GM23338 (cell line): Measurements from ENCODE around the gene PTPRR. TPM values are rescaled to one million over a fixed set of nuclear protein-coding genes. Genes with fewer than 3 reads are reported as not detected.

Experiments
- ATAC-seq: fragments of 200-7000 bp; cut with Tn5 transposase; 3 replicates; pipeline ENCODE4 v1.9.1; 2020
- DNase-seq: peaks from one replicate; pipeline ENCODE4 v3.0.0-alpha.2; 2015; ENCODE audit warnings: low spot score
- H2AFZ ChIP-seq: fragments of 200-600 bp; sonication (generic); 2 replicates; pipeline ENCODE4 v1.8.0; 2016; ENCODE audit warnings: antibody characterized with exemption, mild to moderate bottlenecking, moderate library complexity
- H3F3A ChIP-seq: fragments of 200-600 bp; sonication (generic); replicated peaks from 2 replicates; pipeline ENCODE4 v1.8.0; 2017; ENCODE audit warnings: antibody characterized with exemption, mixed run types, low read depth
- H3K27ac ChIP-seq: fragments of 200-600 bp; sonication (generic); 2 replicates; pipeline ENCODE4 v1.6.1; 2016; ENCODE audit warnings: low read depth
- H3K27me3 ChIP-seq: fragments of 200-600 bp; sonication (generic); 2 replicates; pipeline ENCODE4 v1.8.0; 2016; ENCODE audit warnings: mild to moderate bottlenecking, mixed run types, moderate library complexity; ENCODE audit not compliant: insufficient read depth
- H3K36me3 ChIP-seq: fragments of 200-600 bp; sonication (generic); 2 replicates; pipeline ENCODE4 v1.8.0; 2016; ENCODE audit warnings: mild to moderate bottlenecking; ENCODE audit not compliant: insufficient read depth
- H3K4me1 ChIP-seq: fragments of 200-600 bp; sonication (generic); 2 replicates; pipeline ENCODE4 v1.8.0; 2016; ENCODE audit warnings: mild to moderate bottlenecking, moderate library complexity; ENCODE audit not compliant: insufficient read depth
- H3K4me2 ChIP-seq: fragments of 200-600 bp; sonication (generic); 2 replicates; pipeline ENCODE4 v1.7.1; 2017; ENCODE audit warnings: mixed run types
- H3K4me3 ChIP-seq: fragments of 200-600 bp; sonication (generic); 2 replicates; pipeline ENCODE4 v1.6.1; 2016; ENCODE audit warnings: mixed run types
- H3K79me2 ChIP-seq: fragments of 200-600 bp; sonication (generic); replicated peaks from 2 replicates; pipeline ENCODE4 v1.8.0; 2017; ENCODE audit warnings: mild to moderate bottlenecking; ENCODE audit not compliant: insufficient read depth
- H3K9me2 ChIP-seq: fragments of 200-600 bp; sonication (generic); 2 replicates; pipeline ENCODE4 v1.8.0; 2017; ENCODE audit not compliant: insufficient read depth
- H4K20me1 ChIP-seq: fragments of 200-600 bp; sonication (generic); replicated peaks from 2 replicates; pipeline ENCODE4 v1.8.0; 2017; ENCODE audit warnings: mild to moderate bottlenecking; ENCODE audit not compliant: insufficient read depth
- H3K27ac Mint-ChIP-seq: 2 replicates; pipeline ENCODE4 v1.8.0; 2020; ENCODE audit warnings: inconsistent platforms, mild to moderate bottlenecking, moderate library complexity, mixed read lengths
- H3K27me3 Mint-ChIP-seq: 3 replicates; pipeline ENCODE4 v1.8.0; 2022; ENCODE audit warnings: low read depth, mild to moderate bottlenecking, moderate library complexity, mixed read lengths, inconsistent platforms; ENCODE audit not compliant: insufficient read depth, poor library complexity
- H3K36me3 Mint-ChIP-seq: 3 replicates; pipeline ENCODE4 v1.8.0; 2021; ENCODE audit warnings: low read depth, mild to moderate bottlenecking, inconsistent platforms, moderate library complexity, mixed read lengths
- H3K4me1 Mint-ChIP-seq: 3 replicates; pipeline ENCODE4 v1.8.0; 2020; ENCODE audit warnings: mild to moderate bottlenecking, inconsistent platforms, mixed read lengths
- H3K4me3 Mint-ChIP-seq: 3 replicates; pipeline ENCODE4 v1.8.0; 2021; ENCODE audit warnings: moderate library complexity, mild to moderate bottlenecking, inconsistent platforms, mixed read lengths
- H3K9me3 Mint-ChIP-seq: 3 replicates; pipeline ENCODE4 v1.8.0; 2020; ENCODE audit warnings: moderate library complexity, mild to moderate bottlenecking, inconsistent platforms, mixed read lengths
- CREB1 ChIP-seq: fragments of 250-450 bp; sonication (Bioruptor Pico); IDR thresholded peaks from 2 replicates; pipeline ENCODE4 v1.5.0; 2020; ENCODE audit warnings: low read depth, mild to moderate bottlenecking, moderate library complexity
- CTCF ChIP-seq, 2 experiments: fragments of 200-600 bp in 1 of 2; sonication (generic) in 1 of 2; conservative IDR thresholded peaks; 2 replicates each; pipeline versions ENCODE4 v1.5.1 to v1.6.1; 2016 to 2017; ENCODE audit warnings: antibody characterized with exemption in 2 of 2, low read depth in 2 of 2, mild to moderate bottlenecking in 2 of 2, moderate library complexity in 1 of 2
- ETS1 ChIP-seq: IDR thresholded peaks from 2 replicates; pipeline ENCODE4 v1.6.1; 2016; ENCODE audit warnings: antibody characterized with exemption
- EZH2phosphoT487 ChIP-seq: fragments of 200-600 bp; sonication (generic); IDR thresholded peaks from one replicate; pipeline ENCODE4 v1.8.1; 2018; ENCODE audit warnings: antibody characterized with exemption; ENCODE audit not compliant: unreplicated experiment
- JUNB ChIP-seq: IDR thresholded peaks from one replicate; pipeline ENCODE4 v1.6.1; 2016; ENCODE audit warnings: antibody characterized with exemption; ENCODE audit not compliant: unreplicated experiment
- NANOG ChIP-seq: IDR thresholded peaks from 2 replicates; pipeline ENCODE4 v1.6.1; 2016; ENCODE audit warnings: antibody characterized with exemption, borderline replicate concordance
- POLR2AphosphoS5 ChIP-seq: IDR thresholded peaks from 2 replicates; pipeline ENCODE4 v1.6.1; 2016; ENCODE audit warnings: antibody characterized with exemption, low read depth
- REST ChIP-seq: IDR thresholded peaks from one replicate; pipeline ENCODE4 v1.6.1; 2018; ENCODE audit warnings: antibody characterized with exemption; ENCODE audit not compliant: unreplicated experiment
- STAT1 ChIP-seq: IDR thresholded peaks from one replicate; pipeline ENCODE4 v1.6.1; 2016; ENCODE audit warnings: antibody characterized with exemption; ENCODE audit not compliant: unreplicated experiment
- ZNF114 ChIP-seq: fragments of 250-450 bp; sonication (Bioruptor Pico); IDR thresholded peaks from 2 replicates; pipeline ENCODE4 v1.5.0; 2020; ENCODE audit warnings: mild to moderate bottlenecking, moderate library complexity
- polyA plus RNA-seq: library from polyadenylated mRNA; unstranded; fragments of >200 nt; fragmentation: Nextera tagmentation; extraction: Ambion mirVana; gene quantifications from 2 replicates; pipeline ENCODE4 v1.2.1, GENCODE V29; 2016
- total RNA-seq: library from RNA; depleted of rRNA; stranded (reverse); fragments of >200 nt; shearing (Covaris generic); gene quantifications from 2 replicates; pipeline ENCODE4 v1.2.3, GENCODE V29; 2014

The PTPRR gene
- total and polyA plus RNA-seq, 2 experiments from 2014 or later = 0.26 to 0.76 TPM

- Histone ChIP-seq H3K36me3 (no peaks in the 10 kb centered on the region), H3K4me3 (no peak overlapping the region), H4K20me1 (no peaks in the 10 kb centered on the region), H2AFZ (no peak overlapping the region), H3K27ac (no peak overlapping the region), H3K27me3 (no peaks in the 10 kb centered on the region), H3K4me1 (no peaks in the 10 kb centered on the region), H3K9me2 (no peaks in the 10 kb centered on the region; the same call in 1 of the 2 replicates), H3K4me2 (no peak overlapping the region), H3F3A (no peaks in the 10 kb centered on the region), H3K79me2 (no peaks in the 10 kb centered on the region)
- Mint-ChIP-seq H3K36me3 (peaks cover 11% of the 10 kb centered on the region), H3K27ac (no peak overlapping the region), H3K4me1 (peaks cover 2% of the 10 kb centered on the region; the same call in 2 of the 3 replicates), H3K9me3 (peaks cover 11% of the 10 kb centered on the region; the same call in 2 of the 3 replicates), H3K4me3 (no peak overlapping the region), H3K27me3 (peaks cover 5% of the 10 kb centered on the region)
- TF ChIP-seq EZH2phosphoT487 (no peak), CREB1 (CRISPR knock-in tag) (no peak), CTCF (conservative IDR thresholded peaks at IDR 0.05; ENCODE audit: low read depth in 2 of 2) (peak; percentile 78 to 92), JUNB (no peak), STAT1 (no peak), NANOG (no peak), POLR2AphosphoS5 (no peak)
- DNase-seq = peak; percentile 83
- peak; percentile 95 for ATAC-seq
Measured at GRCh38 chr12:70733385-70733784, 187.2 kb downstream of the PTPRR start.

GRCh38 chr12:70732287-70732686 lies 188.3 kb downstream of the PTPRR start:
- H3K79me2 ChIP-seq = no peaks in the 10 kb centered on the region
- H3K4me1 ChIP-seq = no peaks in the 10 kb centered on the region
- no peak for ATAC-seq
- H3K36me3 ChIP-seq = no peaks in the 10 kb centered on the region
- no peak overlapping the region for H3K4me2 ChIP-seq
- no peaks in the 10 kb centered on the region for H3K27me3 ChIP-seq
- Mint-ChIP-seq H3K4me3 (no peak overlapping the region), H3K27ac (no peak overlapping the region), H3K27me3 (peaks cover 5% of the 10 kb centered on the region), H3K9me3 (peaks cover 11% of the 10 kb centered on the region; the same call in 2 of the 3 replicates), H3K4me1 (peaks cover 2% of the 10 kb centered on the region; the same call in 2 of the 3 replicates), H3K36me3 (peaks cover 11% of the 10 kb centered on the region)
- no peak overlapping the region for H3K27ac ChIP-seq
- no peak overlapping the region for H2AFZ ChIP-seq
- no peak overlapping the region for H3K4me3 ChIP-seq
- H4K20me1 ChIP-seq = no peaks in the 10 kb centered on the region
- H3F3A ChIP-seq = no peaks in the 10 kb centered on the region
- H3K9me2 ChIP-seq = no peaks in the 10 kb centered on the region; the same call in 1 of the 2 replicates
- DNase-seq = no peak
- no peak for TF ChIP-seq CTCF (conservative IDR thresholded peaks at IDR 0.05; ENCODE audit: low read depth in 2 of 2)
- no peak for TF ChIP-seq ZNF114 (CRISPR knock-in tag)
- TF ChIP-seq ETS1 = no peak
- no peak for TF ChIP-seq CREB1 (CRISPR knock-in tag)
- no peak for TF ChIP-seq REST
- TF ChIP-seq STAT1 = no peak
